Uterus (tissue), 2 donors: ENCODE data around the gene PHF14.

Source experiments
- CTCF ChIP-seq, 4 experiments: fragments of 200-600 bp in 2 of 4; fragments of 450-650 bp in 2 of 4; sonication (generic) in 2 of 4; IDR thresholded peaks; one replicate each; pipeline ENCODE4 v1.5.1; 2016 to 2019; ENCODE audit warnings: antibody characterized with exemption in 4 of 4, mild to moderate bottlenecking in 2 of 4, moderate library complexity in 1 of 4
- POLR2A ChIP-seq, 2 donors: fragments of 450-650 bp; IDR thresholded peaks; one replicate each; pipeline ENCODE4 v1.6.1; 2016; ENCODE audit warnings: antibody characterized with exemption in 2 of 2, mild to moderate bottlenecking in 1 of 2, moderate library complexity in 1 of 2

DNA sequence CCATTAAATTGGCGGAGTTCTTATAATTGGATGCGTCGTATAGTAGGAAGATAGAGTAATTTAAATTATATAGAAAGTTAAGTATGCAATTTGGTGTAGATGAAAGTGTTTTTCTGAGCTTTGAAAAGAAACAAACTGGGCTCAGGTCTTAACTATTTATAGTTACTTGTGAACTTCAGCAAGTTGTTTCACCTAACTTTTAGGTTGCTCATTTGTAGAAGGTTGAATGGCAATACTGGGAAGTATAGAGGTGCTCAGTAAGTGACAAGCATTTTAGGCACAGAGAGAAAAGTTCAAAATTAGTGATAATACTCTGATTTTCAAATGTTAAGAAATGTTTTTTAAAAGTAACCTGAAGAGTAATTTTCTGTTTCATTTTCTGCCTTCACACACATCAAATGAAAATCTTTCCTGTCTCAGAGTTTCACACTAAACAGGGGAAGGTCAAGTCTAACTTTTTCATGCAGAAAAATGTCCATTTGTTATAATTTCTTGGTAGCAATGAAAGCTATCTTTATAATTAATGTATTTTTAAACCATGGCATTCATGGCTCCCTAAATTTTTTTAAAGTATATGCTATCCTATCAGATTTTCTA is 146.5 kb downstream of the PHF14 start:
- TF ChIP-seq CTCF (IDR thresholded peaks at IDR 0.05) (no peak), POLR2A (IDR thresholded peaks at IDR 0.05) (no peak)
